ENCODE results near the gene CREM.

The CREM gene

GRCh38 chr10:35097510-35097909 is 29.1 kb upstream of the CREM start:
- no peak for TF ChIP-seq CTCF (conservative IDR thresholded peaks at IDR 0.05; ENCODE audit: low read length)
- TF ChIP-seq EZH2phosphoT487 (IDR thresholded peaks at IDR 0.05; ENCODE audit: borderline replicate concordance): no peak
- Histone ChIP-seq H2AFZ (ENCODE audit: low read length) (no peak overlapping the region), H3K9ac (ENCODE audit: low read depth, low read length, poor library complexity, severe bottlenecking) (no peak overlapping the region), H3K9me2 (replicated peaks; ENCODE audit: low read depth, low read length) (no peaks in the 10 kb centered on the region), H3K4me1 (ENCODE audit: insufficient read depth, low read length, poor library complexity, severe bottlenecking) (no peaks in the 10 kb centered on the region), H3K4me2 (ENCODE audit: low read depth, low read length, poor library complexity, severe bottlenecking) (no peak overlapping the region), H3K36me3 (ENCODE audit: insufficient read depth, low read length) (no peaks in the 10 kb centered on the region), H4K20me1 (ENCODE audit: insufficient read depth, low read length, poor library complexity, severe bottlenecking) (no peaks in the 10 kb centered on the region), H3K9me3 (ENCODE audit: insufficient read depth, low read depth, low read length) (no peaks in the 10 kb centered on the region), H3K79me2 (ENCODE audit: insufficient read depth, low read length) (no peaks in the 10 kb centered on the region), H3K4me3 (ENCODE audit: low read length, poor library complexity, severe bottlenecking) (no peak overlapping the region), H3K27me3 (ENCODE audit: insufficient read depth, low read length, poor library complexity, severe bottlenecking) (no peaks in the 10 kb centered on the region), H3F3A (ENCODE audit: low read depth) (no peaks in the 10 kb centered on the region)

- H3F3A ChIP-seq (ENCODE audit: low read depth): no peaks in the 10 kb centered on the region
These were observed 22.8 kb upstream of the CREM start for GRCh38 chr10:35103882-35104281.

GRCh38 chr10:35112571-35112970 is 14.1 kb upstream of the CREM start:
- Histone ChIP-seq H3K79me2 (ENCODE audit: insufficient read depth, low read length) (no peaks in the 10 kb centered on the region), H3K36me3 (ENCODE audit: insufficient read depth, low read length) (no peaks in the 10 kb centered on the region), H3K4me3 (ENCODE audit: low read length, poor library complexity, severe bottlenecking) (no peak overlapping the region), H3F3A (ENCODE audit: low read depth) (no peaks in the 10 kb centered on the region), H3K9ac (ENCODE audit: low read depth, low read length, poor library complexity, severe bottlenecking) (no peak overlapping the region), H3K9me3 (ENCODE audit: insufficient read depth, low read depth, low read length) (no peaks in the 10 kb centered on the region), H3K9me2 (replicated peaks; ENCODE audit: low read depth, low read length) (no peaks in the 10 kb centered on the region), H4K20me1 (ENCODE audit: insufficient read depth, low read length, poor library complexity, severe bottlenecking) (no peaks in the 10 kb centered on the region), H2AFZ (ENCODE audit: low read length) (no peak overlapping the region; the same call in 1 of the 2 replicates), H3K27me3 (ENCODE audit: insufficient read depth, low read length, poor library complexity, severe bottlenecking) (no peaks in the 10 kb centered on the region), H3K4me1 (ENCODE audit: insufficient read depth, low read length, poor library complexity, severe bottlenecking) (no peaks in the 10 kb centered on the region), H3K4me2 (ENCODE audit: low read depth, low read length, poor library complexity, severe bottlenecking) (no peak overlapping the region)
- no peak for TF ChIP-seq CTCF (conservative IDR thresholded peaks at IDR 0.05; ENCODE audit: low read length)
- no peak for TF ChIP-seq EZH2phosphoT487 (IDR thresholded peaks at IDR 0.05; ENCODE audit: borderline replicate concordance)

More at GRCh38 chr10:35103882-35104281, 22.8 kb upstream of the CREM start:
- Histone ChIP-seq H3K9me3 (ENCODE audit: insufficient read depth, low read depth, low read length) (no peaks in the 10 kb centered on the region), H3K4me3 (ENCODE audit: low read length, poor library complexity, severe bottlenecking) (no peak overlapping the region), H3K36me3 (ENCODE audit: insufficient read depth, low read length) (no peaks in the 10 kb centered on the region), H2AFZ (ENCODE audit: low read length) (no peak overlapping the region), H3K79me2 (ENCODE audit: insufficient read depth, low read length) (no peaks in the 10 kb centered on the region), H3K27me3 (ENCODE audit: insufficient read depth, low read length, poor library complexity, severe bottlenecking) (no peaks in the 10 kb centered on the region), H4K20me1 (ENCODE audit: insufficient read depth, low read length, poor library complexity, severe bottlenecking) (no peaks in the 10 kb centered on the region), H3K9me2 (replicated peaks; ENCODE audit: low read depth, low read length) (no peaks in the 10 kb centered on the region), H3K9ac (ENCODE audit: low read depth, low read length, poor library complexity, severe bottlenecking) (no peak overlapping the region), H3K4me2 (ENCODE audit: low read depth, low read length, poor library complexity, severe bottlenecking) (no peak overlapping the region), H3K4me1 (ENCODE audit: insufficient read depth, low read length, poor library complexity, severe bottlenecking) (no peaks in the 10 kb centered on the region)
- no peak for TF ChIP-seq EZH2phosphoT487 (IDR thresholded peaks at IDR 0.05; ENCODE audit: borderline replicate concordance)

- Histone ChIP-seq H3K79me2 (ENCODE audit: insufficient read depth, low read length) (no peaks in the 10 kb centered on the region), H3K4me2 (ENCODE audit: low read depth, low read length, poor library complexity, severe bottlenecking) (no peak overlapping the region), H3K36me3 (ENCODE audit: insufficient read depth, low read length) (no peaks in the 10 kb centered on the region), H2AFZ (ENCODE audit: low read length) (no peak overlapping the region), H3K4me1 (ENCODE audit: insufficient read depth, low read length, poor library complexity, severe bottlenecking) (no peaks in the 10 kb centered on the region), H3K9ac (ENCODE audit: low read depth, low read length, poor library complexity, severe bottlenecking) (no peak overlapping the region), H4K20me1 (ENCODE audit: insufficient read depth, low read length, poor library complexity, severe bottlenecking) (no peaks in the 10 kb centered on the region), H3K9me3 (ENCODE audit: insufficient read depth, low read depth, low read length) (no peaks in the 10 kb centered on the region), H3F3A (ENCODE audit: low read depth) (no peaks in the 10 kb centered on the region), H3K9me2 (replicated peaks; ENCODE audit: low read depth, low read length) (no peaks in the 10 kb centered on the region), H3K27me3 (ENCODE audit: insufficient read depth, low read length, poor library complexity, severe bottlenecking) (no peaks in the 10 kb centered on the region), H3K4me3 (ENCODE audit: low read length, poor library complexity, severe bottlenecking) (no peak overlapping the region)
- TF ChIP-seq CTCF (conservative IDR thresholded peaks at IDR 0.05; ENCODE audit: low read length) (no peak), EZH2phosphoT487 (IDR thresholded peaks at IDR 0.05; ENCODE audit: borderline replicate concordance) (no peak)
These were observed 7.3 kb upstream of the CREM start for GRCh38 chr10:35119378-35119777.

Measured in Loucy (cell line).